HepG2 (cell line): Measurements from ENCODE around the gene INO80B. TPM values are rescaled to one million over a fixed set of nuclear protein-coding genes. Genes with fewer than 3 reads are reported as not detected.

Experiments used
- BATF2 ChIP-seq: sonication (generic); formaldehyde crosslinking; IDR thresholded peaks from 2 replicates; pipeline ENCODE4 v1.8.0; 2022; ENCODE audit warnings: mild to moderate bottlenecking, missing genetic modification reagents, moderate library complexity
- NBN ChIP-seq: fragments of 450-650 bp; conservative IDR thresholded peaks from 2 replicates; pipeline ENCODE4 v1.6.1; 2017
- PAX8 ChIP-seq: sonication (generic); formaldehyde crosslinking; IDR thresholded peaks from 2 replicates; pipeline ENCODE4 v1.8.0; 2022; ENCODE audit warnings: mild to moderate bottlenecking, missing genetic modification reagents, borderline replicate concordance
- RERE ChIP-seq: IDR thresholded peaks from 2 replicates; pipeline ENCODE4 v1.6.1; 2016; ENCODE audit warnings: low read depth, missing genetic modification reagents, missing compliant biosample characterization
- SMAD3 ChIP-seq: sonication (generic); formaldehyde crosslinking; IDR thresholded peaks from 2 replicates; pipeline ENCODE4 v1.4.0; 2020; ENCODE audit warnings: missing genetic modification reagents
- SNAPC5 ChIP-seq: sonication (generic); formaldehyde crosslinking; IDR thresholded peaks from 2 replicates; pipeline ENCODE4 v1.8.1; 2023; ENCODE audit warnings: mild to moderate bottlenecking, missing genetic modification reagents, borderline replicate concordance
- ZBTB21 ChIP-seq: sonication (generic); formaldehyde crosslinking; IDR thresholded peaks from 2 replicates; pipeline ENCODE4 v1.4.0; 2020; ENCODE audit warnings: missing genetic modification reagents
- ZFAT ChIP-seq: sonication (generic); formaldehyde crosslinking; conservative IDR thresholded peaks from 2 replicates; pipeline ENCODE4 v1.8.1; 2023; ENCODE audit warnings: missing genetic modification reagents, inconsistent platforms
- ZNF136 ChIP-seq: sonication (generic); formaldehyde crosslinking; IDR thresholded peaks from 2 replicates; pipeline ENCODE4 v1.8.1; 2022; ENCODE audit warnings: low read depth, mild to moderate bottlenecking, moderate library complexity, missing genetic modification reagents
- ZNF318 ChIP-seq: sonication (generic); formaldehyde crosslinking; IDR thresholded peaks from 2 replicates; pipeline ENCODE4 v1.4.0; 2020; ENCODE audit warnings: mild to moderate bottlenecking, missing genetic modification reagents
- ZNF512 ChIP-seq: sonication (generic); formaldehyde crosslinking; IDR thresholded peaks from 2 replicates; pipeline ENCODE4 v1.4.0; 2020; ENCODE audit warnings: mild to moderate bottlenecking, missing genetic modification reagents
- polyA plus RNA-seq, 8 experiments: library from polyadenylated mRNA; depleted of rRNA in 3 of 8; stranded (reverse) in 7 of 8; unstranded in 1 of 8; fragments of >200 nt; fragmentation: Illumina TruSeq in 4 of 8; extraction: Trizol in 4 of 8; gene quantifications; 2 replicates each; pipeline versions ENCODE4 v1.2.1 to v1.2.3, GENCODE V29; 2011 to 2016; ENCODE audit warnings: low read depth in 4 of 8, missing spikeins in 1 of 8, mixed read lengths in 1 of 8; ENCODE audit not compliant: insufficient read depth in 1 of 8
- total RNA-seq, 5 experiments: library from RNA; depleted of rRNA; stranded (reverse); fragments of >200 nt; fragmentation: Illumina TruSeq; extraction: Trizol; gene quantifications; 2 replicates each; pipeline ENCODE4 v1.2.3, GENCODE V29; 2016; ENCODE audit warnings: low read depth in 1 of 5

The INO80B gene
- total and polyA plus RNA-seq, 2 of the 13 experiments (the other 11 are each of a cell fraction or from before 2014, with no cell fraction given), result 6.2 to 14.5 TPM

GRCh38 chr2:74472086-74472944, 17.4 kb downstream of the INO80B start, which contains the start of gene MRPL53 (continued):
- TF ChIP-seq BATF2 (CRISPR knock-in tag) (no peak; the same call in 1 of the 2 replicates), ZNF136 (CRISPR knock-in tag) (peak; percentile 97), ZBTB21 (CRISPR knock-in tag) (peak; percentile 64; the same call in 1 of the 2 replicates), SNAPC5 (CRISPR knock-in tag) (no peak), RERE (CRISPR knock-in tag) (peak; percentile 58; the same call in 1 of the 2 replicates), ZNF318 (peak; percentile 99), ZFAT (CRISPR knock-in tag) (no peak), ZNF512 (CRISPR knock-in tag) (peak; percentile 0; the same call in 1 of the 2 replicates), NBN (no peak), PAX8 (CRISPR knock-in tag) (0 out of 2 replicates have a peak, but pooled peaks have one; percentile 86), SMAD3 (peak; percentile 82)
